ENCODE data around the gene GUF1.

GRCh38 chr4:44736900-44737299, 58.7 kb downstream of the GUF1 start:
- TF ChIP-seq ESRRG (CRISPR knock-in tag; IDR thresholded peaks at IDR 0.05) (no peak), ZNF8 (CRISPR knock-in tag; IDR thresholded peaks at IDR 0.05) (no peak), OSR1 (CRISPR knock-in tag; IDR thresholded peaks at IDR 0.05) (no peak), ZFP3 (CRISPR knock-in tag; IDR thresholded peaks at IDR 0.05) (no peak), PATZ1 (CRISPR knock-in tag; IDR thresholded peaks at IDR 0.05; ENCODE audit: borderline replicate concordance) (no peak), TOX (CRISPR knock-in tag; IDR thresholded peaks at IDR 0.05; ENCODE audit: borderline replicate concordance) (no peak), ZFP30 (CRISPR knock-in tag; IDR thresholded peaks at IDR 0.05) (no peak), ZNF565 (CRISPR knock-in tag; conservative IDR thresholded peaks at IDR 0.05; ENCODE audit: low read depth) (no peak), CSRNP3 (CRISPR knock-in tag; IDR thresholded peaks at IDR 0.05) (no peak), SNAI2 (CRISPR knock-in tag; IDR thresholded peaks at IDR 0.05) (no peak), CSDC2 (CRISPR knock-in tag; IDR thresholded peaks at IDR 0.05) (no peak), ARNTL (CRISPR knock-in tag; IDR thresholded peaks at IDR 0.05; ENCODE audit: borderline replicate concordance, low read depth) (no peak), TCF4 (CRISPR knock-in tag; IDR thresholded peaks at IDR 0.05; ENCODE audit: borderline replicate concordance) (no peak)
